Right lung (tissue), 5 donors: ENCODE measurements around the gene LAYN. TPM values are rescaled to one million over a fixed set of nuclear protein-coding genes. Genes with fewer than 3 reads are reported as not detected.

Source experiments
- DNase-seq, 2 donors: peaks; one replicate each; pipeline ENCODE4 v3.0.0-alpha.2; 2013
- polyA plus RNA-seq, 5 donors: library from polyadenylated mRNA; unstranded; fragments of 120-200 nt; gene quantifications; one replicate each; pipeline versions ENCODE4 v1.2.1 to v1.2.3, GENCODE V29; 2013; ENCODE audit warnings: inconsistent platforms in 1 of 5, low replicate concordance in 1 of 5; ENCODE audit not compliant: insufficient read length in 5 of 5, insufficient read depth in 1 of 5

Gene LAYN
- polyA plus RNA-seq, 5 donors, result 11.5 to 18.7 (median 16.9) TPM

- DNase-seq, result no peak
Observed at GRCh38 chr11:111530091-111530490, 10.4 kb upstream of the LAYN start.

GRCh38 chr11:111531136-111531535 lies 9.4 kb upstream of the LAYN start:
- DNase-seq, result no peak

- no peak for DNase-seq
Observed at GRCh38 chr11:111531687-111532364, 8.7 kb upstream of the LAYN start.

GRCh38 chr11:111532365-111532709 lies 8.2 kb upstream of the LAYN start:
- DNase-seq, result no peak

GRCh38 chr11:111535281-111535680 lies 5.2 kb upstream of the LAYN start:
- no peak for DNase-seq

DNA sequence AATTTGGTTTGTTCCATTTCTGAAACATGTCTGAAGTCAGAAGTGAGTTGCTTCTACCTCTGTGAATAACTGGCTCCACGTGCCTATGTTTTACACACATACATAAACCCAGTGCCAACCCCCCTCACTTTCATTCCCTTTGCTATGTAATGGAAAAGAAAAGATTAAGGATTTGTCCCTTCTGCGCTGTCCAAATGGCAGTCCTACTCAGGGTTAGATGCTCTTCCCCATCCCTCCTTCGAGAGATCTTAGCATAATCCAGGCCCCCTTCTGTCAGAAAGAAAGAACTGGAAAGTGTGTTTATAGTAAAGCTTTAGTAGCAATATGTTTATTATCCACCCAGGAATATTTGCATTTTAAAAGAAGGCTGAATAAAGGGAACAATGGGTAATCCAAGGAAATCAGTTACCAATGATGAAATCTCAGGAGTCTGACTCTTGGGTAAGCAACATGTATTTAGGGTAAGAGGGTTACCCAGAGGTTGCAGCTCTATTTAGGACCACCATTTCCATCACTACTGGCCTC lies 3.1 kb upstream of the LAYN start:
- no peak for DNase-seq

GRCh38 chr11:111538407-111539114 lies 2.0 kb upstream of the LAYN start:
- DNase-seq, result no peak

GRCh38 chr11:111539426-111540113 lies 950 bp upstream of the LAYN start:
- no peak for DNase-seq

GRCh38 chr11:111540937-111541253 lies 375 bp downstream of the LAYN start:
- peak; percentile 31 to 32 for DNase-seq

GRCh38 chr11:111541254-111542061 lies 938 bp downstream of the LAYN start:
- peak; percentile 25 to 36 for DNase-seq

GRCh38 chr11:111542606-111543275 lies 2.2 kb downstream of the LAYN start:
- DNase-seq, result no peak

GRCh38 chr11:111548525-111548924 lies 8.0 kb downstream of the LAYN start:
- DNase-seq, result no peak

- no peak for DNase-seq
Observed at GRCh38 chr11:111549196-111549868, 8.8 kb downstream of the LAYN start.

DNA sequence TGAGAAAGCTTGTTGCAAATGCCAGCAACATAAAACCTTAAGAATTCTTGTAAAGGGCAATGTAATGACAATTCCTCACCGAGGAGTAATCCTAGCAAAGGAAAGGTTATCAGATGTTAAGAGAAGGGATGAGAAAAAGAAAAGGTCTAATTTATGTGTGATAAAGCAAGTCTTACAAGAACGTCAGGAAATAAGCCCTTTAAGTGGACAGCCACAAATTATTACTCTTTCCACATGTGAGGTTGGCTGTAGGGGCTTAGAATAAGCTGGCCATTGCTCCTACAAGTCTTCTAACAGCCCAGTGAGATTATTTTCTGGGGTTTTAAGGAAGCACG lies 9.3 kb downstream of the LAYN start:
- DNase-seq, result no peak

GRCh38 chr11:111550258-111550657 lies 9.7 kb downstream of the LAYN start:
- DNase-seq, result no peak

- DNase-seq, result no peak
Observed at GRCh38 chr11:111554532-111554931, 14.0 kb downstream of the LAYN start.

DNA sequence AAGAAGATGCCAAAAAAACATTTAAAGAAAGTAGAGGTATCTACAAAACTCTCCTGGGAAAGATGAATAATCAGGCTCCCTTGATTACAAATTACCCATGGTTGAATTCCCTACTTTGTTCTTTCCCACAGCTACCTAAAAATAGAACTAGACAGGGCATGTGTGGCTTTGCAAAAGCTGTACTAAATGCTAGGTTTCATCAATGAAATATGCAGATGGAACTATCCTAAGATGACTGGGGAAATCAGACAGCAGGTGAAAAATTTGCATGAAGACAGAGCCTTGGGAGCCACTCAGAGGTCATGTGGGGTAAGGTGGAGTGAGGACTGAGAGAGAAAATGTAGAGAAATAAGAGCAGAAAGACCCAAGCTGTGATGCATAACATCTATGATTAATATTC lies 14.7 kb downstream of the LAYN start:
- DNase-seq, result no peak

DNA sequence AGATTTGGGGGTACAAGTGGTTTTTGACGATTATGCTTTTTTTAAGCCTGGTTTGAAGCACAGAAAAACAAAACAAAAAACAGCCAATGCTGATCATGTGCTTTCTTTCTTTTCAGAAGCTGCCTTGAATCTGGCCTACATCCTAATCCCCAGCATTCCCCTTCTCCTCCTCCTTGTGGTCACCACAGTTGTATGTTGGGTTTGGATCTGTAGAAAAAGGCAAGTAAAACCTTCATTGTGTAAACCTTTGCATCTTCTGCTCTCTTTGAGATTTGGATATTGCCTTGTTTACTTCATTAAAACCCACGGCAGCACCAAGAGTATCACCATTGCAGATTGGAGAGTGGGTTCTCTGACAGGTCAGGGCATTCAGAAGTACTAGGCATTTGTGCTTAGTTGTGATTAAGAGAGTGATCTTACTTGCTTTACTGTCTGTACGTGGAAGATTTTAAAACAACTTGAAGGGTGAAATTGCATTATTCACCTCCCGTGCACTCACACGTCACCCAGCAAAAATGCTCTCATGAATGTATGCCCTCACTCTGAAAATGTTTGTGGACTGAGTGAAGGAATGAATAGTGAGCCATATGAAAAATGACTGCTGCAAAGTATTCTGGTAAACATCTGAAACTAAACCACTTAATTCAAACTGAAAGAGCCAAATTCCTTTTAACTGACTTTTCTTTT lies 17.0 kb downstream of the LAYN start:
- no peak for DNase-seq

- DNase-seq, result no peak
Observed at GRCh38 chr11:111559800-111560464, 19.4 kb downstream of the LAYN start.

GRCh38 chr11:111560800-111561199 lies 20.3 kb downstream of the LAYN start:
- no peak for DNase-seq
